ENCODE results near the gene CD79B.

CD79B gene

GRCh38 chr17:63950940-63951907 lies 19.1 kb upstream of the CD79B start:
- no peak for DNase-seq

DNA sequence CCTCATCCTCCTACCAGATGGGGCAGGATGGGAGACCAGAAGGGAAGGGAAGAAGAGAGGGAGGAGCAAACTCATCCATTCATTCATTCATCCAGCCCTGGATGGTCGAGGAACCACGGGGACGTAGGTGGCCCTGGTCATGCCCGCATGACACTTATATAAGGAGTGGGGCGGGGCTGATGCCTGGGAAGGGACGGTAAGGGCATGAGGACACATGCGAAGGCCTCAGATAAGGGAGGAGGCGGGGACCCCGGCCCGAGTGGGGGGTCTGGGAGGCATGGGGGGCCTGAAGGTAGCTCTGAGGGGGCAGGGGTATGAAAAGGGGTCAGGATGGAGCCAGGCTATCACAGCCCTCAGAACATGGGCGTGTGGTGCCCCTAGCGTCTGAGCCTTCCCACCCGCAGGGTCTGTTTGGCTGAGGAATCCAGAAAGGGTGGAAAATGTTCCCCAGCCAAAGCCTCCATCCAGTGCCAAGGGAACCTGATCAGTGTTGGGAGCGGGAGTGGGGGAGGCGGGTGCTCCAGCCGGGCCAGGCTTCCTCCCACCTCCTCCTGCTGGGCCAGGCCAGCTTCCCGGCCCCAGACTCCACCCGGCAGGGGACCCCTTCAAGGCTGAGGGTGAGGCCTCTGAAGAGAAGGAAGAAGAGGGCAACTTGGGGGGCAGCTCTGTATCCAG lies 17.6 kb upstream of the CD79B start:
- no peak for DNase-seq

- DNase-seq = no peak
These were observed 16.4 kb upstream of the CD79B start for GRCh38 chr17:63948521-63948920.

DNA sequence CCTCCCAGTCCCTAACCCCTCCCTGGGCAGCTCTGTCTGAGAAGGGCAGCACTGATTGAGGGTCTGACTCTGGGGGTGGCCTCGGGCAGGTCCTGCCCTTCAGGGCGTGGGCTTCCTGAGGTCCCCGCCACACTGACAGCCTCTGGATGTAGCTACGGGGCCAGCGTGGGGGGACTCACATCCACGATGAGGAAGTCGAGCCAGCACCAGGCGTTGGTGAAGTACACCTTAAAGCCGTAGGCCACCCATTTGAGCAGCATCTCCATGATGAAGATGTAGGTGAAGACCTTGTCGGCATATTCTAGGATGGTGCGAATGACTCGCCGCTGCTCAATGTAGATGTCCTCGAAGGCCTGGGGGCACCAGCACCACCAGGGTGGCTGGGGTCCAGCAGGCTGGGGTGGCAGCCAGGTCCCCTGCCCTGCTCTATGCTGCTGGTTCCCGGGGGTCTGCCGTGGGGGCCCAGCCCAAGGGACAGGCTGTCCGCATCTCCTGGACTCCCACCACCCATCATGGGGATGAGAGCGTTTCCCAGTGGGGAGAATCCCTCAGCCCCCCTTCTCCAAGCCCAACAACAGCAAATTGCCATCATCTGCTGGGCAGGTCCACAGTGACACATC lies 15.7 kb upstream of the CD79B start:
- DNase-seq = no peak

GRCh38 chr17:63946440-63947363 lies 14.6 kb upstream of the CD79B start:
- DNase-seq = no peak

GRCh38 chr17:63945784-63946439 lies 13.8 kb upstream of the CD79B start:
- DNase-seq = no peak

- no peak for DNase-seq
These were observed 12.8 kb upstream of the CD79B start for GRCh38 chr17:63944736-63945499.

DNA sequence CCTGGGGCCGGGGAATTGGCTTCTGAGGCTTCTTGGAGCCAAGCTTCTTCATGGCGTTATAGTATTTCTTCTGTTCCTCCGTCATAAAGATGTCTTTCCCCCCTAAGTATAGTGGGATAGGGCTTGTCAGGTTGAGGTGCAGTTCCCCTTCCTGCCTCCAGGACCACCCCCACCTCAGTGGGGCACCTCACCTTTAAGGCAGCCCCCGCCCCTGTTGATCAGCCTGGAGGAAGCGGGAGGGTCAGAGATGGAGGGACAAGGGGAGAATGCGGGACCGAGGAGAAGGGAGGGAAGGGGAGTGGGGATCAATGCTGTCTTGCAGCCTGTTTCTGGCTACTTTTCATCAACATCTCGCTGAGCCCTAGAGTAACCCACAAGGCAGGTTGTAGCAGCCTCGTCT lies 11.6 kb upstream of the CD79B start:
- DNase-seq = no peak

- no peak for DNase-seq
These were observed 10.3 kb upstream of the CD79B start for GRCh38 chr17:63942309-63942985.

- no peak for DNase-seq
These were observed 9.6 kb upstream of the CD79B start for GRCh38 chr17:63941751-63942150.

DNA sequence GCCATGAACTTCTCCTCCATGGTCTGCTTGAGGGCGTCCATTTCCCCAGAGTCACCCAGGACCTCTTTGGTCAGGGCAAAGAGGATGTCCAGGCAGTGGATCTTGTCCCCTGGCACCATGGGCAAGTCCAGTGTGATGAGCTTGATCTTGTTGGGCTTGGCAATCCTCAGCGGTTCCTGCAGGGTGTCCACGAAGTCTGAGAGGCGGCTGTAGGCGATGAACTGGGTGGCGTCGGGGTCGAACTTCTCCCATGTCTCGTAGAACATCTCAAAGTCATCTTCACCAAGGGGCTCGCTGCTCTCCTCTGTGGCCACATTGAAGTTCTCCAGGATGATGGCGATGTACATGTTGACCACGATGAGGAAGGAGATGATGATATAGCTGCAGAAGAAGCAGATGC lies 9.0 kb upstream of the CD79B start:
- DNase-seq = no peak

DNA sequence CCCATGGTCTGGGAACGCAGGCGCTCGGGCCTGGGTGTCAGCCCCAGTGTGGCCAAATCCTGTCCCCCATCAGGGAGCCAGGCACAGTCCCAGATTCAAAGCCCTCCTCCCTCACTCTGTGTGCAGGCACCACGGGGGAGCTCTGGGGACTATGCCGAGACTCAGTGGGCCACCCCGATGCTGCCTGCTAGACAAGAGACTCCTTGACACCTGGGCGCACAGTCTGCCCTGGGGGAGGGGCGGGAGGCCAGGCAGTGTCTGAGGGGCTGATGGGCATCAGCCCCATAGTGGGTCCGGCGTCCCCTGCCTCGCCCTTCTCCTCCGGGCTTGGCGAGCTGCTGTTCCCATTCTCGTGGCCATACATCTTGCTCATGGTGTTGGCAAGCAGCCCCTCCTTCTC lies 8.5 kb upstream of the CD79B start:
- no peak for DNase-seq

DNA sequence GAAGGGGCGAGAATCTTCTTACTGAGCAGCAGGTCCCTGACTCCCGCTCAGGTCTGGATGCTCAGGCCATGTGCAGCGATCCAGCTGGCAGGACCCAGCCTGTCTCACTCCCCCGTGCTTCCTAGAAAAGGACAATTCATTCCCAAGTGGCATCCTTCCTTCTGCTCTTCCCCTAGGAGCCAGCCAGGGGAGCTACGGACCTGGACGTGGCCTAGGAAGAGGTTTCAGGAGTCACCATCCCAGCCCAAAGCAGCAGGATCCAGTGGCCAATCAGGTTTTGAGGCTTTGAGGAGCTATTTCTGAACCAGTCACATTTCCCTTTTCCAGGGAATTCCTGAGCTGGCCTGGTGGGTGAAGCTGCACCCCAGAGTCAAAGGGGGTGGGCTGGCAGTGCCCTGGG lies 7.8 kb upstream of the CD79B start:
- DNase-seq = no peak

DNA sequence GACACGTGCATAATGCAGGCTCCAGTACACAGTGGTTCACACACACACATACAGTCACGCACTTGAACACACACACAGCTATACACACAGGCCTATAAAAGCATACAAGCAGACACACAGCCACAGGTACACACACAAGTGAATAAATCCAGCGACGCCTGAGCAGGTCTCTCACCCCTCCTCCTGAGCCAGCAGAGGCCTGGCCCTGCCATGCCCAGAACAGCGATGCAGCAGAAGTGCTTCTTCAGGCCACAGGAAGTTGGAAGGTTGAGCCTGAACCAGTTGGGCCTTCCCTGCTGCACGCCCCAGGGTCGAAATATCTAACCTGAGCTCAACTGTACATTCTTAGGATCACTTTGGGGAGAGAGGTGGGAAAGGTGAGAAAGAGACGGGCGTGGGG lies 7.3 kb upstream of the CD79B start:
- DNase-seq = no peak

DNA sequence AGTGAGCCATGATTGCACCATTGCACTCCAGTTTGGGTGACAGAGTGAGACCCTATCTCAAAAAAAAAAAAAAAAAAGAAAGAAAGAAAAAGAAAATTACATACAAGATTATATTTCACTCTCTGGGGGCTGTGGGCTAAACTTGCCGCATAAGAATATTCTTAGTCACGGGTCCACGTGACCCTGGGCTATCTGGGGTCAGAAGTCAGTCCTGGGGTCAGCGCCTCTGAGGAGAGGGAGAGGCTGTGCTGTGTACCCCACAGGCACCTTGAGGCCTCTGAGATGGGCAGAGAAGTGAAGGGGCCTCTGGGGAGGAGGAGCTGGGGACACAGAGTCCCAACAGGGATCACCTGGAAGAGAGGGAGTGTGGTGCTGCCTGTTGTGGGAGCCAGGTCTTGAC lies 5.8 kb upstream of the CD79B start:
- DNase-seq = no peak

DNA sequence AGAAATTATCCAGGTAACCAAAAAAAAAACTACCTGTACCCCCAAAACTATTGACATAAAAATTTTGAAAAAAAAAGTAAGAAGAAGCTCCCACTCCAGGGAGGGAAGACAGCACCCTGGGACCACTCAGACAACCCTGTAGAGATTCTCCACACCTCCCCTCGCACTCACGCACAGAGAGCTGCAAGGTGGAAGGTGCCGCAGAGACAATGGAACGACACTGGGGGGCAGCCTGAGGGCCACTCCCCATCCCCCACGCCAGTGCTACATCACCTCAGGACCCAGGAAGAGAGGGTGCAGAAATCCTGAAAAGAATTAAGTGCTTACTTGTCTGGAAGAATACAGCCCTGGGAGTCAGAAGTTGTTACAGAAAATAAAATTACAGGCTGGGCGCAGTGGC lies 5.2 kb upstream of the CD79B start:
- DNase-seq = no peak

GRCh38 chr17:63934183-63935112 lies 2.3 kb upstream of the CD79B start:
- DNase-seq = no peak

DNA sequence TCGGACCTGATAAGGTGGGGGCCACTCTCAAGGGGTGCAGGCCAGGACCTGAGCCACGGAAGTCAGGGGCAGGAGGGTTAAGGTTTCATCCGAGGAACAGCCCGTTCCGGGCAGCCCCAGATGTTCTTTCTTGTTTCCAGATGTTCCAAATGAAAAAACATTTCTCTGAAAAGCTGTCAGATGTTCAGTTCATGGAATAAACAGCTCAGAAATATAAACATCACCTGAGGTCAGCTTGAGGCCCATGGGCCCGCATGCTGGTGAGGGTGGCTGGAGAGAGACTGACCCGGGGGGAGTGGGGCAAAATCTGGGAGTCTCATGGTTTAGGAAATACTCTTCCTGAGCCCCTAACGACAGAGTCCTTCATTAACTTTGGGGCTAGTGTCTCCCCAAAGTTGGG lies 1.5 kb upstream of the CD79B start:
- DNase-seq = no peak

DNA sequence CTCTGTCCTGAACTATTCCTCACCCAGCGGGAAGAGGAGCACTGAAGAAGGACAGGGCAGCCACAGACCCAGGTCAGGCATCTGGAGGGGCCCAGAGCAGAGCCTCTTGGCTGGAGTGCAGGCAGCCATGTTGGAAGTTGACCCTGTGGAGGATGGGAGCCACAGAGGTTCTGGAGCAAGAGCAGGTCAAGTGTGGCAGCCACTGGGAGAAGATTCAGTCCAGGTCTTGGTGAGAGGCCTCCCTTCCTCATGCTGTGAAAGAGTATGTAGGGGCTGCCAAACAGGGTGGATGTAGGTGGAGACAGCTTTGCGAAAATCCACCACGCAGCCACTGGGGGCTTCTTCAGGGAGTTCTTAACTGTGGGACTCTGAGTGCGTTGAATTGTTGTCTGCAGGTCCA lies 590 bp upstream of the CD79B start:
- no peak for DNase-seq
